Retinal pigment epithelial cell (primary cell): ENCODE measurements around the gene JAKMIP3.

ENCODE experiments used
- DNase-seq: peaks from one replicate; pipeline ENCODE4 v3.0.0-alpha.2; 2010; ENCODE audit warnings: low read depth
- H3K4me3 ChIP-seq: 2 replicates; pipeline ENCODE4 v1.5.1; 2011; ENCODE audit warnings: mild to moderate bottlenecking, low read length, control low read depth, moderate library complexity
- TF ChIP-seq, protein P1 (sequence below): conservative IDR thresholded peaks from 2 replicates; pipeline ENCODE4 v1.5.1; 2011; ENCODE audit warnings: low read depth, low read length, control low read depth, inconsistent platforms

The JAKMIP3 gene

DNA sequence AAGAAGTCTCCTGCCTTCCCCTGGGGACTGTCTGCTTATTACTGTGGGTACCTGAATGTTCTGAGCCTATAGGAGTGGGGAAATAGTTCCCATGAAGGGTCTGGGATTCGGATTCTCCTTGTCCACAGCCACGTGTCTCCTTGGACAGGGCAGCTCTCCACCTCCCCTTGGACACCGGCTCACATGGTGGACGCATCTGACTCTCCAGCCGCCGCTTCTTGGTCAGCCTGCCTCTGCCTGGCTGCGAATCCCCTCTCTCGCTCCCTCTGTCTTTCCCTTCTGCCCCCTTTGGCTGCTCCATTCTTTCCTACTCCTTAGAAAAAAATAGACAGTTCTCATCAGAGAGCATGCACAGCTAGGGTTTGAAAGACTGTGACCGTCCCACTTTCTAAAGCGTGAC lies 46.9 kb downstream of the JAKMIP3 start:
- no peak overlapping the region for H3K4me3 ChIP-seq
- TF ChIP-seq, protein P1, sequence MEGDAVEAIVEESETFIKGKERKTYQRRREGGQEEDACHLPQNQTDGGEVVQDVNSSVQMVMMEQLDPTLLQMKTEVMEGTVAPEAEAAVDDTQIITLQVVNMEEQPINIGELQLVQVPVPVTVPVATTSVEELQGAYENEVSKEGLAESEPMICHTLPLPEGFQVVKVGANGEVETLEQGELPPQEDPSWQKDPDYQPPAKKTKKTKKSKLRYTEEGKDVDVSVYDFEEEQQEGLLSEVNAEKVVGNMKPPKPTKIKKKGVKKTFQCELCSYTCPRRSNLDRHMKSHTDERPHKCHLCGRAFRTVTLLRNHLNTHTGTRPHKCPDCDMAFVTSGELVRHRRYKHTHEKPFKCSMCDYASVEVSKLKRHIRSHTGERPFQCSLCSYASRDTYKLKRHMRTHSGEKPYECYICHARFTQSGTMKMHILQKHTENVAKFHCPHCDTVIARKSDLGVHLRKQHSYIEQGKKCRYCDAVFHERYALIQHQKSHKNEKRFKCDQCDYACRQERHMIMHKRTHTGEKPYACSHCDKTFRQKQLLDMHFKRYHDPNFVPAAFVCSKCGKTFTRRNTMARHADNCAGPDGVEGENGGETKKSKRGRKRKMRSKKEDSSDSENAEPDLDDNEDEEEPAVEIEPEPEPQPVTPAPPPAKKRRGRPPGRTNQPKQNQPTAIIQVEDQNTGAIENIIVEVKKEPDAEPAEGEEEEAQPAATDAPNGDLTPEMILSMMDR, result no peak
- DNase-seq, result no peak

DNA sequence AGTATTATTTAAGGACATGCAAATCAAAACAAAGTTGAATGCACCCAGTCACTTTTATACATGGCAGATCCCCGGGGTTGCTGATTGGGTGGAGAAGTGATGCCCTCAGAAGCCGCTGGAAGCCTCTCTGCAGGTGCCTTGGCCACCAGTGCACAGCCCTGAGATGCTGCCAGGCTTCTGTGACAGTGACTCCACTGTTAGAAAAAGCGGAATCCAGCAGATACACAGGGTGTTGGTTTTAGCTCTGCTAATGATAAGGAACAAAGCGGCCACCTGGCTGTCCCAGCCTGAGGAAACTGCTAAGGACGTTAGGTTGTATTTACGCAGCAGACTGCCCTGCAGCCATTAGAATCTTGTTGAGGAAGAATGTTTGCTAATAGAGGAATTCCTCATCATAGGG lies 47.5 kb downstream of the JAKMIP3 start:
- DNase-seq, result no peak

GRCh38 chr10:132113766-132114365 lies 48.1 kb downstream of the JAKMIP3 start:
- no peak for DNase-seq
- no peak overlapping the region for H3K4me3 ChIP-seq
- TF ChIP-seq, protein P1, result no peak

More for the DNA sequence above, 47.5 kb downstream of the JAKMIP3 start:
- TF ChIP-seq, protein P1, result no peak
- H3K4me3 ChIP-seq, result no peak overlapping the region

- H3K4me3 ChIP-seq, result no peak overlapping the region
- no peak for DNase-seq
- TF ChIP-seq, protein P1, result no peak
Measured at GRCh38 chr10:132114953-132115520, 49.3 kb downstream of the JAKMIP3 start.
